K562 (cell line): Measurements from ENCODE around the gene EPS8. TPM values are rescaled to one million over a fixed set of nuclear protein-coding genes. Genes with fewer than 3 reads are reported as not detected.

Source experiments
- ATAC-seq: fragments of 200-7000 bp; cut with Tn5 transposase; 3 replicates; pipeline ENCODE4 v1.9.1; 2020; ENCODE audit warnings: moderate library complexity
- BruUV-seq: library from RNA; stranded (reverse); fragments of 400-500 nt; replicated peaks from 2 replicates; lab custom pipeline; 2021; lab: Mats Ljungman, UMichigan
- CTCF ChIA-PET: fragments of 300-600 bp; formaldehyde crosslinking; extraction: SDS; loops from one replicate; lab custom pipeline; 2021; ENCODE audit warnings: low intra/inter-chr PET ratio; lab: Yijun Ruan, JAX
- POLR2A ChIA-PET: fragments of 300-600, 350-650 bp; sonication (Branson Sonifier 250); formaldehyde crosslinking; extraction: SDS; loops from one replicate; lab custom pipeline; 2021; ENCODE audit warnings: antibody characterized with exemption, inconsistent platforms; lab: Yijun Ruan, JAX
- DNase-seq, 4 experiments: peaks; one replicate each; pipeline versions ENCODE4 v3.0.0 to v3.0.0-alpha.2; 2011 to 2018; ENCODE audit warnings: low spot score in 3 of 4, mixed read lengths in 3 of 4; ENCODE audit errors: extremely low read depth in 1 of 4
- FAIRE-seq: peaks from 2 replicates; lab custom pipeline; 2011; peaks lifted over from hg19 to GRCh38; lab: Jason Lieb, UNC
- H2AFZ ChIP-seq: 2 replicates; pipeline ENCODE4 v1.6.0; 2011; ENCODE audit warnings: low read depth, low read length, control low read depth, inconsistent platforms
- H3K27ac ChIP-seq: fragments of 200-600 bp; 3 replicates; pipeline ENCODE4 v1.8.0; 2011; ENCODE audit warnings: low read depth, mild to moderate bottlenecking, control low read depth, inconsistent platforms, low read length, moderate library complexity, mixed read lengths; ENCODE audit errors: extremely low read depth
- H3K27me3 ChIP-seq, 2 experiments: fragments of 300-600 bp in 1 of 2; 2 replicates in 1 of 2; 3 replicates in 1 of 2; pipeline versions ENCODE4 v1.6.0 to v1.8.0; 2011; ENCODE audit warnings: inconsistent platforms in 2 of 2, low read length in 2 of 2, mild to moderate bottlenecking in 1 of 2, mixed read lengths in 1 of 2, moderate library complexity in 1 of 2; ENCODE audit not compliant: control insufficient read depth in 2 of 2, insufficient read depth in 2 of 2
- H3K36me3 ChIP-seq: fragments of 300-600 bp; 3 replicates; pipeline ENCODE4 v1.8.0; 2011; ENCODE audit warnings: mild to moderate bottlenecking, low read length, inconsistent platforms; ENCODE audit not compliant: control insufficient read depth, insufficient read depth
- H3K4me1 ChIP-seq, 2 experiments: fragments of 200-600 bp in 1 of 2; replicated peaks in 1 of 2; 2 replicates in 1 of 2; 3 replicates in 1 of 2; pipeline versions ENCODE4 v1.5.1 to v1.8.0; 2011; ENCODE audit warnings: inconsistent platforms in 2 of 2, low read length in 2 of 2, mild to moderate bottlenecking in 1 of 2, mixed read lengths in 1 of 2, moderate library complexity in 1 of 2; ENCODE audit not compliant: control insufficient read depth in 2 of 2, insufficient read depth in 2 of 2
- H3K4me2 ChIP-seq: 2 replicates; pipeline ENCODE4 v1.6.1; 2011; ENCODE audit warnings: low read length, control low read depth, inconsistent platforms, mixed read lengths; ENCODE audit not compliant: insufficient read depth
- H3K4me3 ChIP-seq: fragments of 200-600 bp; sonication (generic), shearing (Covaris generic); 2 replicates; pipeline ENCODE4 v1.5.1; 2016; ENCODE audit warnings: control low read depth, inconsistent platforms
- H3K79me2 ChIP-seq: fragments of 200-600 bp; 3 replicates; pipeline ENCODE4 v1.8.0; 2011; ENCODE audit warnings: low read length, inconsistent platforms; ENCODE audit not compliant: control insufficient read depth, insufficient read depth
- H3K9ac ChIP-seq, 2 experiments: 2 replicates each; pipeline versions ENCODE4 v1.6.0 to v1.6.1; 2011; ENCODE audit warnings: low read depth in 2 of 2, low read length in 2 of 2, control low read depth in 1 of 2, inconsistent platforms in 1 of 2, mild to moderate bottlenecking in 1 of 2, mixed read lengths in 1 of 2; ENCODE audit not compliant: insufficient read depth in 1 of 2
- H3K9me1 ChIP-seq: one replicate; pipeline ENCODE4 v1.6.0; 2011; ENCODE audit warnings: inconsistent platforms, mild to moderate bottlenecking, low read length, moderate library complexity; ENCODE audit not compliant: control insufficient read depth, insufficient read depth
- H3K9me3 ChIP-seq: replicated peaks from 2 replicates; pipeline ENCODE4 v1.5.1; 2011; ENCODE audit warnings: low read depth, low read length, inconsistent platforms; ENCODE audit not compliant: control insufficient read depth, insufficient read depth
- H4K20me1 ChIP-seq: replicated peaks from 2 replicates; pipeline ENCODE4 v1.6.1; 2011; ENCODE audit warnings: low read length, inconsistent platforms, mixed read lengths; ENCODE audit not compliant: control insufficient read depth, insufficient read depth
- BRF1 ChIP-seq: IDR thresholded peaks from 3 replicates; pipeline ENCODE4 v1.6.1; 2011; ENCODE audit warnings: borderline replicate concordance, mild to moderate bottlenecking; ENCODE audit not compliant: insufficient read length; ENCODE audit errors: extremely low read depth
- CBFA2T3 ChIP-seq: fragments of 450-650 bp; IDR thresholded peaks from 2 replicates; pipeline ENCODE4 v1.6.1; 2017
- CREB5 ChIP-seq: fragments of 250-450 bp; sonication (Bioruptor Pico); IDR thresholded peaks from 2 replicates; pipeline ENCODE4 v1.5.0; 2020; ENCODE audit warnings: mild to moderate bottlenecking
- KDM4B ChIP-seq, 2 experiments: fragments of 450-650 bp in 1 of 2; sonication (generic) in 1 of 2; IDR thresholded peaks; 2 replicates each; pipeline ENCODE4 v1.6.1; 2016 to 2017; ENCODE audit warnings: borderline replicate concordance in 2 of 2, antibody characterized with exemption in 1 of 2, low read depth in 1 of 2, mild to moderate bottlenecking in 1 of 2
- KLF1 ChIP-seq: fragments of 450-650 bp; IDR thresholded peaks from 2 replicates; pipeline ENCODE4 v1.6.1; 2016; ENCODE audit warnings: missing genetic modification characterization, missing compliant biosample characterization
- NFXL1 ChIP-seq: fragments of 450-650 bp; formaldehyde crosslinking; IDR thresholded peaks from 2 replicates; pipeline ENCODE4 v1.4.0; 2021; ENCODE audit warnings: mild to moderate bottlenecking
- TCF15 ChIP-seq: fragments of 250-450 bp; sonication (Bioruptor Pico); IDR thresholded peaks from 2 replicates; pipeline ENCODE4 v1.8.0; 2022; ENCODE audit warnings: moderate library complexity, mild to moderate bottlenecking, inconsistent platforms
- TCF7 ChIP-seq: sonication (generic); IDR thresholded peaks from 2 replicates; pipeline ENCODE4 v1.6.1; 2016; ENCODE audit warnings: antibody characterized with exemption, borderline replicate concordance
- ZBTB2 ChIP-seq: fragments of 450-650 bp; IDR thresholded peaks from 2 replicates; pipeline ENCODE4 v1.6.1; 2016; ENCODE audit warnings: antibody characterized with exemption
- ZMIZ1 ChIP-seq, 2 experiments: fragments of 150-350 bp in 1 of 2; IDR thresholded peaks; 2 replicates each; pipeline ENCODE4 v1.6.1; 2012 to 2016; ENCODE audit warnings: low read depth in 2 of 2, low read length in 2 of 2, mild to moderate bottlenecking in 1 of 2, moderate library complexity in 1 of 2
- ZNF143 ChIP-seq: sonication (generic); formaldehyde crosslinking; IDR thresholded peaks from 2 replicates; pipeline ENCODE4 v1.9.0; 2022; ENCODE audit warnings: mild to moderate bottlenecking, missing genetic modification reagents
- ZNF217 ChIP-seq: sonication (generic); formaldehyde crosslinking; IDR thresholded peaks from 2 replicates; pipeline ENCODE4 v1.8.0; 2022; ENCODE audit warnings: mild to moderate bottlenecking, missing genetic modification reagents
- ZNF354B ChIP-seq: fragments of 250-450 bp; sonication (Bioruptor Pico); IDR thresholded peaks from 2 replicates; pipeline ENCODE4 v1.4.0; 2020
- ZNF511 ChIP-seq: sonication (generic); formaldehyde crosslinking; IDR thresholded peaks from 2 replicates; pipeline ENCODE4 v1.8.0; 2022; ENCODE audit warnings: mild to moderate bottlenecking, missing genetic modification reagents
- ZNF77 ChIP-seq: fragments of 250-450 bp; sonication (Bioruptor Pico); IDR thresholded peaks from 2 replicates; pipeline ENCODE4 v1.5.0; 2020
- WGBS: fragments of 100-300 bp; shearing (Covaris generic); methylation state at CpG from one replicate; pipeline ENCODE4 v1.1.6; 2016; ENCODE audit warnings: low coverage, mixed read lengths; ENCODE audit not compliant: insufficient coverage; ENCODE audit errors: missing lambda C conversion rate; 5-methylcytosine and 5-hydroxymethylcytosine counted together
- in situ Hi-C: fragments of 300-500 bp; cut with MboI; formaldehyde crosslinking; loops from 4 replicates; pipeline ENCODE4 v1.15.0; 2018; ENCODE audit warnings: inconsistent platforms, mixed read lengths
- intact Hi-C: fragments of 100-400 bp; cut with micrococcal nuclease; formaldehyde crosslinking; loops from 2 replicates; pipeline ENCODE4 v1.14.2; 2022
- polyA plus RNA-seq, 8 experiments: library from polyadenylated mRNA; depleted of rRNA in 4 of 8; stranded (reverse) in 5 of 8; unstranded in 3 of 8; fragments of >200 nt; fragmentation: Nextera tagmentation in 2 of 8; fragmentation: Illumina TruSeq in 1 of 8; extraction: Ambion mirVana in 2 of 8; extraction: Trizol in 1 of 8; gene quantifications; 2 replicates each; pipeline versions ENCODE4 v1.2.1 to v1.2.3, GENCODE V29; 2011 to 2014; ENCODE audit warnings: inconsistent platforms in 1 of 8, missing spikeins in 1 of 8
- total RNA-seq, 7 experiments: library from RNA; depleted of rRNA in 6 of 7; stranded (reverse); fragments of >200 nt in 6 of 7; fragmentation: Illumina TruSeq in 2 of 7; extraction: Trizol in 2 of 7; gene quantifications; 2 replicates each; pipeline versions ENCODE4 v1.2.1 to v1.2.3, GENCODE V29; 2011 to 2021; ENCODE audit warnings: low replicate concordance in 1 of 7

The EPS8 gene
- total and polyA plus RNA-seq, 9 of the 15 experiments (the other 6 are each of a cell fraction or from before 2014, with no cell fraction given) = 0.10 to 1.9 (median 0.33) TPM

GRCh38 chr12:15589328-15590032, 199.7 kb downstream of the EPS8 start:
- in situ Hi-C loops = no loop called here
- ChIA-PET CTCF (interaction anchor here (1.9 kb wide), 1 partner anchor 267 kb away, joined by 5 read pairs; no protein-coding TSS in a partner anchor), POLR2A (no interaction called here)
- Histone ChIP-seq H3K9me3 (no peaks in the 10 kb centered on the region), H3K9ac (no peak overlapping the region), H3K4me1 (no peaks in the 10 kb centered on the region; a peak in 1 of 5 replicates), H3K9me1 (no peaks in the 10 kb centered on the region), H3K27ac (no peak overlapping the region), H4K20me1 (no peaks in the 10 kb centered on the region), H2AFZ (no peak overlapping the region), H3K36me3 (no peaks in the 10 kb centered on the region), H3K4me2 (no peak overlapping the region), H3K79me2 (no peaks in the 10 kb centered on the region), H3K27me3 (no peaks in the 10 kb centered on the region), H3K4me3 (no peak overlapping the region)
- ATAC-seq (no peak), FAIRE-seq (no peak), DNase-seq (no peak)
- WGBS = 0% methylated on average over 4 of the region's 8 CpGs
- BruUV-seq = no TSS peak
- intact Hi-C loops = loop anchor here (2.0 kb wide), 1 partner anchor 267 kb away; no protein-coding TSS in a partner anchor
- TF ChIP-seq ZNF143 = no peak
- TF ChIP-seq CREB5 = no peak
- no peak for TF ChIP-seq KDM4B (IDR thresholded peaks at IDR 0.05; ENCODE audit: borderline replicate concordance in 2 of 2, low read depth in 1 of 2)
- no peak for TF ChIP-seq ZNF354B (CRISPR knock-in tag)
- TF ChIP-seq ZNF511 = no peak
- TF ChIP-seq TCF15 (CRISPR knock-in tag) = no peak
- TF ChIP-seq ZNF217 (CRISPR knock-in tag) = no peak
- TF ChIP-seq KLF1 (tag) = no peak
- TF ChIP-seq BRF1 = no peak
- TF ChIP-seq ZBTB2 = no peak
- no peak for TF ChIP-seq CBFA2T3
- TF ChIP-seq TCF7 = no peak
- no peak for TF ChIP-seq NFXL1
- TF ChIP-seq ZMIZ1 (IDR thresholded peaks at IDR 0.05; ENCODE audit: low read depth in 2 of 2, low read length in 2 of 2) = no peak
- no peak for TF ChIP-seq ZNF77 (CRISPR knock-in tag)
